Measurements from ENCODE around the gene POLE. TPM values are rescaled to one million over a fixed set of nuclear protein-coding genes. Genes with fewer than 3 reads are reported as not detected.

The POLE gene
- total RNA-seq, 1 experiment from 2014 or later, result 96.1 TPM

DNA sequence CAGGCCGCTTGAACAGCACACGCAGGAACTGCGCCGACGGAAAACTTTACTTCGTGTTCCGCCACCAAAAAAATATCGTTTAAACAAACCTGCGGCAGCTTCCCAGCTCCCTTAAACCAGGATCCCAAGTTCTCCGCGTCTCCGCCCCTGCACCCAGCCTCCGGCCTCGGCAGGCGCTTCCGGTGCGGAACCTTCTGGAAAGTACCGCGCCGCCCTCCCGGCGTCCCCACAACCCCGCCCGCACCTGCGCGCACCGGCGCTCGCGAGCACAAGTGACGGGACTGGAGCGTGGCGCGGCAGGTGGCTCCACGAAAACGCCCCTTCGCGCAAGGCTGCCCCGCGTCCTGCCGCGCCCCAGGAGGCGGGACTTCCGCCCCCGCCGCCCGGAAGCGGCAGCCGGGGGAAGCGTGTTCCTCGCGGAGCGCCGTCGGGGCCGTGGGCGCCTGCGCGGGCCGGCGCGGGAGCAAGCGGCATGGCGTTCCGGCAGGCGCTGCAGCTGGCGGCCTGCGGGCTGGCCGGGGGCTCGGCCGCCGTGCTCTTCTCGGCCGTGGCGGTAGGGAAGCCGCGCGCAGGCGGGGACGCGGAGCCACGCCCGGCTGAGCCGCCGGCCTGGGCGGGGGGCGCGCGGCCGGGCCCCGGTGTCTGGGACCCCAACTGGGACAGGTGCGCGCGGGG lies 23.4 kb upstream of the POLE start, which contains the start of gene PGAM5:
Gene PGAM5 (plus strand): TSS at position 438 of the 675 bp plus-strand sequence. CDS start 35 bp downstream, at position 473.
- BruUV-seq (replicated peaks), result no TSS peak
- CTCF ChIA-PET, result no interaction called here

GRCh38 chr12:132710043-132710404 lies 22.9 kb upstream of the POLE start:
- CTCF ChIA-PET, result no interaction called here
- H2AFZ ChIP-seq (ENCODE audit: low read length), result peak overlapping the region; percentile 96
- peak overlapping the region; percentile 56 for H3K27ac ChIP-seq (ENCODE audit: low read length)
- DNase-seq (no peak), ATAC-seq (peak; percentile 25)
- H3K9ac ChIP-seq (ENCODE audit: low read length), result peak overlapping the region; percentile 97
- peak overlapping the region; percentile 93 for H3K4me2 ChIP-seq (ENCODE audit: low read length)
- peaks cover 55% of the 10 kb centered on the region for H3K79me2 ChIP-seq (ENCODE audit: low read length)
- peaks cover 22% of the 10 kb centered on the region for H4K20me1 ChIP-seq (ENCODE audit: low read length)
- no peaks in the 10 kb centered on the region for H3K9me2 ChIP-seq (replicated peaks; ENCODE audit: low read length)
- no peak for TF ChIP-seq EZH2 (IDR thresholded peaks at IDR 0.05; ENCODE audit: low read length, unreplicated experiment)
- TF ChIP-seq CTCF (conservative IDR thresholded peaks at IDR 0.05; ENCODE audit: low read depth, low read length), result no peak
- TF ChIP-seq EZH2phosphoT487 (IDR thresholded peaks at IDR 0.05; ENCODE audit: borderline replicate concordance, low read length), result no peak
- no peaks in the 10 kb centered on the region for H3K27me3 ChIP-seq (ENCODE audit: low read length)
- H3K4me1 ChIP-seq (ENCODE audit: insufficient read depth, low read length), result 0 out of 2 replicates have a peak, but pooled peaks cover 12% of the 10 kb centered on the region
- TSS peak; percentile 87 for BruUV-seq (replicated peaks)
- peaks cover 10% of the 10 kb centered on the region for H3K36me3 ChIP-seq (ENCODE audit: low read depth, low read length)
- POLR2A ChIA-PET (ENCODE audit: unreplicated experiment), result no interaction called here
- H3F3A ChIP-seq (ENCODE audit: low read length, unreplicated experiment), result no peaks in the 10 kb centered on the region
- H3K4me3 ChIP-seq (ENCODE audit: low read length), result peak overlapping the region; percentile 94
- intact Hi-C loops (cut with micrococcal nuclease), result loop anchor here (5.0 kb wide), 1 partner anchor 52 kb away; the partner anchor contains the start of gene ANKLE2
- H3K9me3 ChIP-seq (ENCODE audit: low read length), result no peaks in the 10 kb centered on the region

More for the DNA sequence above, 23.4 kb upstream of the POLE start, which contains the start of gene PGAM5:
- Histone ChIP-seq H3K27me3 (ENCODE audit: low read length) (no peaks in the 10 kb centered on the region), H3K9me3 (ENCODE audit: low read length) (no peaks in the 10 kb centered on the region), H3K79me2 (ENCODE audit: low read length) (peaks cover 55% of the 10 kb centered on the region), H3K9ac (ENCODE audit: low read length) (peak within 1 kb of the TSS; percentile 97), H3K4me3 (ENCODE audit: low read length) (peak within 1 kb of the TSS; percentile 94), H3K36me3 (ENCODE audit: low read depth, low read length) (peaks cover 11% of the 10 kb centered on the region), H3K4me1 (ENCODE audit: insufficient read depth, low read length) (0 out of 2 replicates have a peak, but pooled peaks cover 12% of the 10 kb centered on the region), H2AFZ (ENCODE audit: low read length) (peak within 1 kb of the TSS; percentile 96), H3K9me2 (replicated peaks; ENCODE audit: low read length) (no peaks in the 10 kb centered on the region), H3K27ac (ENCODE audit: low read length) (peak within 1 kb of the TSS; percentile 56), H3F3A (ENCODE audit: low read length, unreplicated experiment) (no peaks in the 10 kb centered on the region), H3K4me2 (ENCODE audit: low read length) (peak within 1 kb of the TSS; percentile 93), H4K20me1 (ENCODE audit: low read length) (peaks cover 23% of the 10 kb centered on the region)
- peak; percentile 86 for ATAC-seq
- POLR2A ChIA-PET (ENCODE audit: unreplicated experiment), result no interaction called here
- TF ChIP-seq EZH2phosphoT487 (IDR thresholded peaks at IDR 0.05; ENCODE audit: borderline replicate concordance, low read length) (peak; percentile 63), EZH2 (IDR thresholded peaks at IDR 0.05; ENCODE audit: low read length, unreplicated experiment) (no peak)
- intact Hi-C loops (cut with micrococcal nuclease), result loop anchor here (5.0 kb wide), 1 partner anchor 52 kb away; the partner anchor contains the start of gene ANKLE2
- DNase-seq, result peak; percentile 95

DNA sequence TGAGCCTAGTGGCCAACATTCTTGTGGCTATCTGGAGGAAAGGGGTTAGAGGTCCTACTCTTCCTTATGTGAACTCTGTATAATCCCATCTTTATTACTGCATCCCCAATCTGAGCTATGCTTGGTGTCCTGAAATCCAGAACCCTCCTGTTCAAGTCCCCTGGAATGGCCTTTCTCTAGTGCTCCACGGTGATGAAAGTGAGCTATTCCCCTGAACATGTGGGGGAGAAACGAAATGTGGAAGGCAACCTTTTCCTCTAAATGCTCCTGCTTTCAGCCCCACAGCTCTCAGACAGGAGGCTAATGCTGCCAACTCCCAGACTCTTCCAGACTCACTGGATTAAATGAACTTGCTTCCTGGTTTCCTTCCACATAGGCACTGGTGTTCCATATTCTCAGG lies 21.0 kb upstream of the POLE start:
- ChIA-PET CTCF (no interaction called here), POLR2A (ENCODE audit: unreplicated experiment) (no interaction called here)

More for the DNA sequence above, 21.0 kb upstream of the POLE start:
- intact Hi-C loops (cut with micrococcal nuclease), result no loop called here
- H3K4me2 ChIP-seq (ENCODE audit: low read length), result no peak overlapping the region
- no peak overlapping the region for H2AFZ ChIP-seq (ENCODE audit: low read length)
- BruUV-seq (replicated peaks), result no TSS peak
- no peaks in the 10 kb centered on the region for H3K9me3 ChIP-seq (ENCODE audit: low read length)
- H4K20me1 ChIP-seq (ENCODE audit: low read length), result peaks cover 10% of the 10 kb centered on the region
- H3F3A ChIP-seq (ENCODE audit: low read length, unreplicated experiment), result no peaks in the 10 kb centered on the region
- DNase-seq (no peak), ATAC-seq (no peak)
- no peak overlapping the region for H3K4me3 ChIP-seq (ENCODE audit: low read length)
- TF ChIP-seq CTCF (conservative IDR thresholded peaks at IDR 0.05; ENCODE audit: low read depth, low read length) (no peak), EZH2 (IDR thresholded peaks at IDR 0.05; ENCODE audit: low read length, unreplicated experiment) (no peak), EZH2phosphoT487 (IDR thresholded peaks at IDR 0.05; ENCODE audit: borderline replicate concordance, low read length) (no peak)
- H3K9me2 ChIP-seq (replicated peaks; ENCODE audit: low read length), result no peaks in the 10 kb centered on the region
- H3K27ac ChIP-seq (ENCODE audit: low read length), result no peak overlapping the region
- H3K36me3 ChIP-seq (ENCODE audit: low read depth, low read length), result no peaks in the 10 kb centered on the region; the same call in 1 of the 2 replicates
- 0 out of 2 replicates have a peak, but pooled peaks cover 12% of the 10 kb centered on the region for H3K4me1 ChIP-seq (ENCODE audit: insufficient read depth, low read length)
- H3K79me2 ChIP-seq (ENCODE audit: low read length), result peaks cover 36% of the 10 kb centered on the region
- no peaks in the 10 kb centered on the region for H3K27me3 ChIP-seq (ENCODE audit: low read length)
- H3K9ac ChIP-seq (ENCODE audit: low read length), result no peak overlapping the region
